ENCODE data around the gene SGTA. TPM values are rescaled to one million over a fixed set of nuclear protein-coding genes. Genes with fewer than 3 reads are reported as not detected.

The SGTA gene
- total RNA-seq, 4 donors from 2014 or later, result 43.4 to 86.8 (median 73.4) TPM

DNA sequence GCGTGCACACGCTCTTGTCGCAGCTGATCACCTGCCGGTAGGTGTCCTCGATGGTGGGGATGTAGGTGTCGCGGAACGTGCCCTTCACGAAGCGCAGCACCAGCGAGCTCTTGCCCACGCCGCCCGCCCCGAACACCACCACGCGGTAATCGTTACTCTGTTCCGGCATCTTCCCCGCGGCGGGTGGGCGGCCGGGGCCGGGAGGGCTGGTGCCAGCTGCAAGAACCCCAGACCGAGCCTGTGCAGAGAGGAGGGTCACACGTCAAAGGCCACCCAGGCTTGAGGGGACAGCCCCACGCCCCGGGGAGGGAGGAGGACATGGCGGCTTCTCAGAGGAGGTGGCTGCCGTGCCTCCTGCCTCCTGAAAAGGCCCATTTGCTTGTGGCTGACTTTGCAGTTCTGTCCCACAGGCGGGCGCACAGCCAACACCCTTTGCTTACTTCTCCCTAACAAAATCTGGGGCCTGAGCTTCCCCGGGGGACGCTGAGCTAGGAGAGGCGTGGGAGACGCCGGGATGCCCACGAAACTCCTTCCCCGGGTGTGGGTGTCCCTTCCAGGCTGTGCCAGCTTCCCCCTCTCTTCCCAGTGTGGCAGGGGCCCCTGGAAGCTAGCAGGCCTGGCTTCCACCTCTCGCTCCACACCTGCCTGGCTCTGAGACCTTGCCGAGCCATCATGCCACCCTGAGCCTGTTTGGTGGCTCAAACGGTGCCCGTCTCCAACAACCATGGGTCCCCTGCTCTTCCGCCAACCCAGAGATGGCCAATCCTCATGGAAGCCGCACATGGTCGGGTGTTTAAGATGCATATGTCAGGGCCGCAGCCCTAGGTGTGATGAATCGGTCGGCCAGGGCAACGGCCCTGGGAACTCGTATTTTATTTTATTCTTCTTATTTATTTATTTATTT is 65.2 kb downstream of the SGTA start:
- TF ChIP-seq POLR2A (IDR thresholded peaks at IDR 0.05), result no peak
- TF ChIP-seq, protein P1, sequence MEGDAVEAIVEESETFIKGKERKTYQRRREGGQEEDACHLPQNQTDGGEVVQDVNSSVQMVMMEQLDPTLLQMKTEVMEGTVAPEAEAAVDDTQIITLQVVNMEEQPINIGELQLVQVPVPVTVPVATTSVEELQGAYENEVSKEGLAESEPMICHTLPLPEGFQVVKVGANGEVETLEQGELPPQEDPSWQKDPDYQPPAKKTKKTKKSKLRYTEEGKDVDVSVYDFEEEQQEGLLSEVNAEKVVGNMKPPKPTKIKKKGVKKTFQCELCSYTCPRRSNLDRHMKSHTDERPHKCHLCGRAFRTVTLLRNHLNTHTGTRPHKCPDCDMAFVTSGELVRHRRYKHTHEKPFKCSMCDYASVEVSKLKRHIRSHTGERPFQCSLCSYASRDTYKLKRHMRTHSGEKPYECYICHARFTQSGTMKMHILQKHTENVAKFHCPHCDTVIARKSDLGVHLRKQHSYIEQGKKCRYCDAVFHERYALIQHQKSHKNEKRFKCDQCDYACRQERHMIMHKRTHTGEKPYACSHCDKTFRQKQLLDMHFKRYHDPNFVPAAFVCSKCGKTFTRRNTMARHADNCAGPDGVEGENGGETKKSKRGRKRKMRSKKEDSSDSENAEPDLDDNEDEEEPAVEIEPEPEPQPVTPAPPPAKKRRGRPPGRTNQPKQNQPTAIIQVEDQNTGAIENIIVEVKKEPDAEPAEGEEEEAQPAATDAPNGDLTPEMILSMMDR (IDR thresholded peaks at IDR 0.05), result no peak
- Histone ChIP-seq H3K9me3 (no peaks in the 10 kb centered on the region), H3K27me3 (peaks cover 9% of the 10 kb centered on the region), H3K27ac (no peak overlapping the region), H3K36me3 (no peaks in the 10 kb centered on the region), H3K4me1 (peaks cover 6 to 15% of the 10 kb centered on the region in 2 donors), H3K4me3 (replicated peaks in 1 of 3) (no peak overlapping the region)
- intact Hi-C loops (cut with DNase I), result no loop called here
- 80 to 90% methylated on average over 46 to 52 of the region's 52 CpGs for WGBS, 2 donors
- no peak for DNase-seq

DNA sequence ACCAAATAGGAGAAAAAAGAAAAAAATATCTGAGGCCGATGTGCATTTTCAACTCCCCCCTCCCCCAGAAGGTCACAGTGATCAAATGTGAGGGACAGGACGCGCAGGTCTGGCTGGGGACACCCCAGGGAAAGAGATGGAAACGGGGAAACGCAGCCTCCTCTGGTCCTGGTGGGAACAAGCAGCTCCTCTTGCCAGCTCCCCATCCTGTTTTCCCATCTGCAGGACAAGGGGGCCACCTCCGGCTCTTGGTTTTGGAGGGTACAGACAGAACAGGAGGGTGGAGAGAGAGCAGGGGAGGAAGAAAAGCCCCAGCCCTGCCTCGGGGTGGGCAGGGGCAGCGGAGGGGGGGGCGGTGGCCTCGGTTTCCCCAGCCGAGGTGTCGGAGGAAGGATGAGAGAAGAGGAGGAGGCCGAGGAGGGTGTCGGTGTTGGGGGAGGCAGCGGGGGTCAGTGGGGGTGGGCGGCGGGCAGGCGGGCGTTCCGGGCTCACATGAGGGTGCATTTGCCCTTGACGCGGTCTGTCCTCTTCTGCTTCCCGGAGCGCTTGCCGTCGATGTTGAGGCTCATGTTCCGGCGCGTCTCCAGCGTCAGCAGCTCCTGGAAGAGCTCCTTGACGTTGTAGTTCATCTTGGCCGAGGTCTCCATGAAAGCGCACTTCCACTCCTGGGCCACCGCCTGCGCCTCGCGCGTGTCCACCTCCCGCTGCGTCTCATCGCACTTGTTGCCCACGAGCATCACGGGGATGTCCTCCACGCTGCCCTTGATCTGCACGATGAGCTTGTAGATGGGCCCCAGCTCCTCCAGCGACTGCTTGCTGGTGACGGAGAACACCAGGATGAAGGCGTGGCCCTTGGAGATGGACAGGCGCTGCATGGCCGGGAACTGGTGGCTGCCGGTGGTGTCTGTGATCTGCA is 66.1 kb downstream of the SGTA start:
- WGBS, 2 donors, result 89 to 92% methylated on average over 49 to 50 of the region's 51 CpGs
- TF ChIP-seq POLR2A (IDR thresholded peaks at IDR 0.05), result no peak
- TF ChIP-seq, protein P1 (IDR thresholded peaks at IDR 0.05), result no peak
- no peak for DNase-seq
- Histone ChIP-seq H3K27ac (no peak overlapping the region), H3K9me3 (no peaks in the 10 kb centered on the region), H3K36me3 (no peaks in the 10 kb centered on the region), H3K4me1 (peaks cover 6 to 13% of the 10 kb centered on the region in 2 donors), H3K27me3 (peaks cover 9% of the 10 kb centered on the region), H3K4me3 (replicated peaks in 1 of 3) (no peak overlapping the region)
- intact Hi-C loops (cut with DNase I), result no loop called here

- no peak for TF ChIP-seq POLR2A (IDR thresholded peaks at IDR 0.05)
- TF ChIP-seq, protein P1 (IDR thresholded peaks at IDR 0.05), result no peak
- WGBS, 2 donors, result 86 to 94% methylated on average over 9 to 13 of the region's 19 CpGs
- no peaks in the 10 kb centered on the region for H3K9me3 ChIP-seq
- H3K4me1 ChIP-seq, result peaks cover 6 to 13% of the 10 kb centered on the region in 2 donors
- H3K4me3 ChIP-seq (replicated peaks in 1 of 3), result no peak overlapping the region
- no peak for DNase-seq
- no peak overlapping the region for H3K27ac ChIP-seq
- peaks cover 9% of the 10 kb centered on the region for H3K27me3 ChIP-seq
- no peaks in the 10 kb centered on the region for H3K36me3 ChIP-seq
- intact Hi-C loops (cut with DNase I), result no loop called here
These were observed 66.8 kb downstream of the SGTA start for GRCh38 chr19:2716275-2716650.

DNA sequence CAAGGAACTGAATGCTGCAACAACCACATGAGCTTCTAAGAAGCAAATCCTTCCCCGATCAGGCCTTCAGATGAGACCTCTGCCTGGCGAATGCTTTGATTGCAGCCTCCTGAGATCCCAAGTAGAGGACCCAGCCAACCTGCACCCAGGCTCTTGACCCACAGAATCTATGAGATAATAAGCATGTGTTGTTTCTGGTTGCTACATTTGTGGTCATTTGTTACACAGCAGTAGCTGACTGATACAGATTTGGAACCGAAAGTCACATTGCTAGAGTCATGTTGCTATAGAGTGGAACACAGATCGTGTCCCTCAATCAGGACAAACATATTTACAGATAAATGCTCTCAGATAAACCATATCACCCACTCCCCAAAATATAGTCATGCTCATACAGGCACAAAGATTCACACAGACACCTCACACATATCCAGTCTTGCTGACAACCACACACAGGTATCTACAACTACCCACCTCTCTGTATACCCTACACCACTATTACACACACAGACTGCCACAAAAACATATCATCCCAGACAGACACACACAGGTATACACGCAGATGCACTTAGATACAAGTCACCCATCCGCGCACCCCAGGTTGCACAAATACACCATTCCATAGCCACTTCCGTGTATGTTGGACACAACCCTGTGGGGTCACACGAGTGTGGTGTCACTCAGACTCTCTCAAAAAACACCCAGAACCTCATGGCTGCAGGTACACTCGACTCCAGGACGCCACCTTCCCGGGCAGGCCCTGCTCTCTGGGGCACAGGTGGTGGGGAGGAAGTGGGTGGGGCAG is 67.4 kb downstream of the SGTA start:
- no peak for DNase-seq
- Histone ChIP-seq H3K9me3 (no peaks in the 10 kb centered on the region), H3K4me3 (replicated peaks in 1 of 3) (no peak overlapping the region), H3K27me3 (peaks cover 7% of the 10 kb centered on the region), H3K4me1 (peaks cover 4 to 9% of the 10 kb centered on the region in 2 donors), H3K36me3 (no peaks in the 10 kb centered on the region), H3K27ac (no peak overlapping the region)
- intact Hi-C loops (cut with DNase I), result no loop called here
- TF ChIP-seq, protein P1 (IDR thresholded peaks at IDR 0.05), result no peak
- TF ChIP-seq POLR2A (IDR thresholded peaks at IDR 0.05), result no peak
- WGBS, 2 donors, result 93 to 95% methylated on average over 11 to 12 of the region's 12 CpGs

Measured in thyroid gland (tissue), 4 donors.